Measurements from ENCODE around the gene TUG1. TPM values are rescaled to one million over a fixed set of nuclear protein-coding genes. Genes with fewer than 3 reads are reported as not detected.

Gene TUG1
- total and polyA plus RNA-seq, 4 donors: 11.3 to 32.9 (median 18.2) TPM

DNA sequence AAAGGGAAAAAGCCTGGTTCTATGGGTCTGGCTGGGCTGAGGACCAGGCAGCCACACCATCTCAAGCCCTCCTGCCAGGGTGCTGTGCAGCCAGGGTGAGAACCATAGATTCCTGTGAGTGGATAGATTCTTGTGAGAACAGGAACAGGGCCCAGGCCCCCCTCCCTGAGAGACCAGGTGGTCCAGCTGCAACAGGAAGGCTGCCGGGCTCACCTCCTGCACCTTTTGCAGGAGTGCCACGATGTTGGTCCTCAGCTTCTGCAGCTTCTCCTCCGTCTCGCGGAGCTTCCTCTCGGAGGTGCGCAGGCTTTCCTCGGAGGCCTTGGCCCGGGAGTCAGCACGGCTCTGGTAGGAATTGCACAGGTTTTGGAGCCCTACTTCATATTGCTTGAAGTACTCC is 41.3 kb upstream of the TUG1 start:
- Histone ChIP-seq H3K9ac (ENCODE audit: low read depth in 1 of 2, low read length in 2 of 2) (no peak overlapping the region), H3K4me3 (ENCODE audit: low read depth in 1 of 3, low read length in 3 of 3) (no peak overlapping the region), H3K9me3 (ENCODE audit: control insufficient read depth in 4 of 4, low read length in 3 of 4) (no peaks in the 10 kb centered on the region), H3K36me3 (ENCODE audit: control insufficient read depth in 4 of 4, insufficient read depth in 3 of 4, low read depth in 1 of 4, low read length in 3 of 4) (peaks cover 4 to 75% (median 44%) of the 10 kb centered on the region in 4 donors), H3K4me1 (ENCODE audit: control insufficient read depth in 4 of 4, insufficient read depth in 4 of 4, low read length in 3 of 4) (no peaks in the 10 kb centered on the region), H3K27me3 (ENCODE audit: control insufficient read depth in 4 of 4, insufficient read depth in 4 of 4, low read length in 3 of 4) (no peaks in the 10 kb centered on the region), H3K27ac (ENCODE audit: low read depth in 1 of 2, low read length in 2 of 2) (no peak overlapping the region)
- DNase-seq (ENCODE audit: low spot score): no peak
- TF ChIP-seq YY1 (IDR thresholded peaks at IDR 0.05): no peak
- no peak for TF ChIP-seq TAF1 (conservative IDR thresholded peaks at IDR 0.05)
- TF ChIP-seq, protein P1, sequence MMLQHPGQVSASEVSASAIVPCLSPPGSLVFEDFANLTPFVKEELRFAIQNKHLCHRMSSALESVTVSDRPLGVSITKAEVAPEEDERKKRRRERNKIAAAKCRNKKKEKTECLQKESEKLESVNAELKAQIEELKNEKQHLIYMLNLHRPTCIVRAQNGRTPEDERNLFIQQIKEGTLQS (IDR thresholded peaks at IDR 0.05): no peak
- TF ChIP-seq RAD21 (IDR thresholded peaks at IDR 0.05): no peak
- no peak for TF ChIP-seq SP1 (IDR thresholded peaks at IDR 0.05)
- TF ChIP-seq, protein P2, sequence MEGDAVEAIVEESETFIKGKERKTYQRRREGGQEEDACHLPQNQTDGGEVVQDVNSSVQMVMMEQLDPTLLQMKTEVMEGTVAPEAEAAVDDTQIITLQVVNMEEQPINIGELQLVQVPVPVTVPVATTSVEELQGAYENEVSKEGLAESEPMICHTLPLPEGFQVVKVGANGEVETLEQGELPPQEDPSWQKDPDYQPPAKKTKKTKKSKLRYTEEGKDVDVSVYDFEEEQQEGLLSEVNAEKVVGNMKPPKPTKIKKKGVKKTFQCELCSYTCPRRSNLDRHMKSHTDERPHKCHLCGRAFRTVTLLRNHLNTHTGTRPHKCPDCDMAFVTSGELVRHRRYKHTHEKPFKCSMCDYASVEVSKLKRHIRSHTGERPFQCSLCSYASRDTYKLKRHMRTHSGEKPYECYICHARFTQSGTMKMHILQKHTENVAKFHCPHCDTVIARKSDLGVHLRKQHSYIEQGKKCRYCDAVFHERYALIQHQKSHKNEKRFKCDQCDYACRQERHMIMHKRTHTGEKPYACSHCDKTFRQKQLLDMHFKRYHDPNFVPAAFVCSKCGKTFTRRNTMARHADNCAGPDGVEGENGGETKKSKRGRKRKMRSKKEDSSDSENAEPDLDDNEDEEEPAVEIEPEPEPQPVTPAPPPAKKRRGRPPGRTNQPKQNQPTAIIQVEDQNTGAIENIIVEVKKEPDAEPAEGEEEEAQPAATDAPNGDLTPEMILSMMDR (IDR thresholded peaks at IDR 0.05; ENCODE audit: low read depth, low read length, missing input control): no peak
- TF ChIP-seq RXRA (IDR thresholded peaks at IDR 0.05): no peak
- TF ChIP-seq FOXA2 (IDR thresholded peaks at IDR 0.05): no peak
- TF ChIP-seq, protein P3, sequence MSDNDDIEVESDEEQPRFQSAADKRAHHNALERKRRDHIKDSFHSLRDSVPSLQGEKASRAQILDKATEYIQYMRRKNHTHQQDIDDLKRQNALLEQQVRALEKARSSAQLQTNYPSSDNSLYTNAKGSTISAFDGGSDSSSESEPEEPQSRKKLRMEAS (IDR thresholded peaks at IDR 0.05): no peak
- no peak for TF ChIP-seq GABPA (IDR thresholded peaks at IDR 0.05 in 1 of 2, conservative IDR thresholded peaks at IDR 0.05 in 1 of 2)
- no peak for TF ChIP-seq NR2F2 (IDR thresholded peaks at IDR 0.05)
- no peak for TF ChIP-seq EGR1 (IDR thresholded peaks at IDR 0.05; ENCODE audit: low read depth in 2 of 2)
- TF ChIP-seq, protein P4, sequence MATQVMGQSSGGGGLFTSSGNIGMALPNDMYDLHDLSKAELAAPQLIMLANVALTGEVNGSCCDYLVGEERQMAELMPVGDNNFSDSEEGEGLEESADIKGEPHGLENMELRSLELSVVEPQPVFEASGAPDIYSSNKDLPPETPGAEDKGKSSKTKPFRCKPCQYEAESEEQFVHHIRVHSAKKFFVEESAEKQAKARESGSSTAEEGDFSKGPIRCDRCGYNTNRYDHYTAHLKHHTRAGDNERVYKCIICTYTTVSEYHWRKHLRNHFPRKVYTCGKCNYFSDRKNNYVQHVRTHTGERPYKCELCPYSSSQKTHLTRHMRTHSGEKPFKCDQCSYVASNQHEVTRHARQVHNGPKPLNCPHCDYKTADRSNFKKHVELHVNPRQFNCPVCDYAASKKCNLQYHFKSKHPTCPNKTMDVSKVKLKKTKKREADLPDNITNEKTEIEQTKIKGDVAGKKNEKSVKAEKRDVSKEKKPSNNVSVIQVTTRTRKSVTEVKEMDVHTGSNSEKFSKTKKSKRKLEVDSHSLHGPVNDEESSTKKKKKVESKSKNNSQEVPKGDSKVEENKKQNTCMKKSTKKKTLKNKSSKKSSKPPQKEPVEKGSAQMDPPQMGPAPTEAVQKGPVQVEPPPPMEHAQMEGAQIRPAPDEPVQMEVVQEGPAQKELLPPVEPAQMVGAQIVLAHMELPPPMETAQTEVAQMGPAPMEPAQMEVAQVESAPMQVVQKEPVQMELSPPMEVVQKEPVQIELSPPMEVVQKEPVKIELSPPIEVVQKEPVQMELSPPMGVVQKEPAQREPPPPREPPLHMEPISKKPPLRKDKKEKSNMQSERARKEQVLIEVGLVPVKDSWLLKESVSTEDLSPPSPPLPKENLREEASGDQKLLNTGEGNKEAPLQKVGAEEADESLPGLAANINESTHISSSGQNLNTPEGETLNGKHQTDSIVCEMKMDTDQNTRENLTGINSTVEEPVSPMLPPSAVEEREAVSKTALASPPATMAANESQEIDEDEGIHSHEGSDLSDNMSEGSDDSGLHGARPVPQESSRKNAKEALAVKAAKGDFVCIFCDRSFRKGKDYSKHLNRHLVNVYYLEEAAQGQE (IDR thresholded peaks at IDR 0.05): no peak
- 96% methylated on average over 10 of the region's 10 CpGs for WGBS

DNA sequence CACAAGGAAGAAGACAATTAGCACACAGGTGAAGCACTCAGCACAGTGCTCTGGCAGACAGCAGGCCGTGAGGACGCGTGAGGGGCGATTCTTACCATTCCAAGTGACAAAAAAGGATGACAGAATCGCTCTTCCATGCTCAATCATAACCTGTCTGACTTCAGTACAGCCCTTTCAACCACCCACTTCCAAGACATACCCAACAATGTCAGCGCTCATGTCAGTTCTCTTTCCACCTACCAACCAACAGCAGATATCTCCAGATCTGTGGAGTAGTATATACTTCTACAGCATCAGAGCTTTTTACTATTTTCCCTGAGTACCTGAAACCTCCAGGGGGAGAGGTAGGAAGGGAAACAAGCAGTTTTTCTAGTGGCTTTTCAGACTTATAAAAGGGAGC is 40.7 kb upstream of the TUG1 start:
- H3K36me3 ChIP-seq (ENCODE audit: control insufficient read depth in 4 of 4, insufficient read depth in 3 of 4, low read depth in 1 of 4, low read length in 3 of 4): peaks cover 7 to 81% (median 49%) of the 10 kb centered on the region in 4 donors
- 97% methylated on average over 6 of the region's 6 CpGs for WGBS
- TF ChIP-seq TAF1 (conservative IDR thresholded peaks at IDR 0.05) (no peak), RAD21 (IDR thresholded peaks at IDR 0.05) (no peak), EGR1 (IDR thresholded peaks at IDR 0.05; ENCODE audit: low read depth in 2 of 2) (no peak), FOXA2 (IDR thresholded peaks at IDR 0.05) (no peak), NR2F2 (IDR thresholded peaks at IDR 0.05) (no peak), RXRA (IDR thresholded peaks at IDR 0.05) (no peak), SP1 (IDR thresholded peaks at IDR 0.05) (no peak), HNF4A (conservative IDR thresholded peaks at IDR 0.05) (no peak), HNF4G (IDR thresholded peaks at IDR 0.05) (no peak)
- TF ChIP-seq, protein P2 (IDR thresholded peaks at IDR 0.05; ENCODE audit: low read depth, low read length, missing input control): no peak
- TF ChIP-seq, protein P1 (IDR thresholded peaks at IDR 0.05): no peak
- TF ChIP-seq, protein P5, sequence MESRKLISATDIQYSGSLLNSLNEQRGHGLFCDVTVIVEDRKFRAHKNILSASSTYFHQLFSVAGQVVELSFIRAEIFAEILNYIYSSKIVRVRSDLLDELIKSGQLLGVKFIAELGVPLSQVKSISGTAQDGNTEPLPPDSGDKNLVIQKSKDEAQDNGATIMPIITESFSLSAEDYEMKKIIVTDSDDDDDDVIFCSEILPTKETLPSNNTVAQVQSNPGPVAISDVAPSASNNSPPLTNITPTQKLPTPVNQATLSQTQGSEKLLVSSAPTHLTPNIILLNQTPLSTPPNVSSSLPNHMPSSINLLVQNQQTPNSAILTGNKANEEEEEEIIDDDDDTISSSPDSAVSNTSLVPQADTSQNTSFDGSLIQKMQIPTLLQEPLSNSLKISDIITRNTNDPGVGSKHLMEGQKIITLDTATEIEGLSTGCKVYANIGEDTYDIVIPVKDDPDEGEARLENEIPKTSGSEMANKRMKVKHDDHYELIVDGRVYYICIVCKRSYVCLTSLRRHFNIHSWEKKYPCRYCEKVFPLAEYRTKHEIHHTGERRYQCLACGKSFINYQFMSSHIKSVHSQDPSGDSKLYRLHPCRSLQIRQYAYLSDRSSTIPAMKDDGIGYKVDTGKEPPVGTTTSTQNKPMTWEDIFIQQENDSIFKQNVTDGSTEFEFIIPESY (IDR thresholded peaks at IDR 0.05): no peak
- TF ChIP-seq, protein P4 (IDR thresholded peaks at IDR 0.05): no peak
- TF ChIP-seq, protein P3 (IDR thresholded peaks at IDR 0.05): no peak

More for the DNA sequence above, 40.7 kb upstream of the TUG1 start:
- Histone ChIP-seq H3K4me3 (ENCODE audit: low read depth in 1 of 3, low read length in 3 of 3) (no peak overlapping the region), H3K9me3 (ENCODE audit: control insufficient read depth in 4 of 4, low read length in 3 of 4) (no peaks in the 10 kb centered on the region), H3K9ac (ENCODE audit: low read depth in 1 of 2, low read length in 2 of 2) (no peak overlapping the region), H3K27me3 (ENCODE audit: control insufficient read depth in 4 of 4, insufficient read depth in 4 of 4, low read length in 3 of 4) (no peaks in the 10 kb centered on the region), H3K27ac (ENCODE audit: low read depth in 1 of 2, low read length in 2 of 2) (no peak overlapping the region), H3K4me1 (ENCODE audit: control insufficient read depth in 4 of 4, insufficient read depth in 4 of 4, low read length in 3 of 4) (no peaks in the 10 kb centered on the region)
- no peak for DNase-seq (ENCODE audit: low spot score)
